Measurements from ENCODE around the gene SLC2A9.
"Not testable (repeated sequence)": the region's sequence is repeated elsewhere in the genome, so short reads cannot be mapped to it uniquely, and the experiment has no call there.

SLC2A9 gene

GRCh38 chr4:9904976-9905587, 116.2 kb downstream of the SLC2A9 start:
- no peaks in the 10 kb centered on the region for H4K20me1 ChIP-seq (ENCODE audit: insufficient read depth, low read length)
- no peaks in the 10 kb centered on the region for H3K4me1 ChIP-seq (ENCODE audit: low read length)
- no peak overlapping the region for H3K9ac ChIP-seq (ENCODE audit: low read length)
- no peak overlapping the region for H3K27ac ChIP-seq (ENCODE audit: low read length)
- DNase-seq: no peak
- no peaks in the 10 kb centered on the region for H3K27me3 ChIP-seq (replicated peaks; ENCODE audit: insufficient read depth, low read length)
- no peaks in the 10 kb centered on the region for H3K79me2 ChIP-seq (ENCODE audit: low read length)
- no peak overlapping the region for H3K4me2 ChIP-seq (ENCODE audit: low read depth, low read length)
- H3K36me3 ChIP-seq (replicated peaks; ENCODE audit: insufficient read depth, low read length): no peaks in the 10 kb centered on the region
- H3K9me2 ChIP-seq (replicated peaks; ENCODE audit: insufficient read depth, low read length): no peaks in the 10 kb centered on the region
- H3K9me3 ChIP-seq (replicated peaks; ENCODE audit: insufficient read depth, low read length): no peaks in the 10 kb centered on the region
- TF ChIP-seq EZH2 (optimal IDR thresholded peaks at IDR 0.05; ENCODE audit: low read depth, low read length): no peak
- TF ChIP-seq EZH2phosphoT487 (IDR thresholded peaks at IDR 0.05; ENCODE audit: low read length): no peak
- TF ChIP-seq CTCF (IDR thresholded peaks at IDR 0.05; ENCODE audit: low read length): no peak
- H3F3A ChIP-seq (ENCODE audit: insufficient read depth, low read length): no peaks in the 10 kb centered on the region
- H3K4me3 ChIP-seq (ENCODE audit: low read length): no peak overlapping the region
- H2AFZ ChIP-seq (ENCODE audit: low read length): no peak overlapping the region

DNA sequence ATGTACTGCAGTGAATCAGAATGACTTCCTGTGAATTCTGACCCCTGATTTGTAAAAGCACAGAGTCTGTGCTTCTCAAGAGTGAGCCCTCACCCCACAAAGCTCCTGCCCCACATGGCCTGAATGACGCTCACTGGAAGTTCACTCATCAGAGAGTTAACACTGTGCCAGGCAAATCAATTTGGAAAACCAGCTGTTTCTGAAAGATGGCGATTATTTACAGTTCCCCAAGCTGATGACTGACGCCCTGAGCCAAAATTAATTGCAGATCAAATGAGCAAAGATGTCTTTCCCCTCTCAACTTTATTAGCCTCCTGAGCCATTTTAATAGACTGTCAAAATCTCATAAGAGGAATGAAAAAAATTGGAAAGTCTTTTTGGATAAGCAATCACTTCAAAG, 118.0 kb downstream of the SLC2A9 start:
- TF ChIP-seq CTCF (IDR thresholded peaks at IDR 0.05; ENCODE audit: low read length): no peak
- TF ChIP-seq EZH2 (optimal IDR thresholded peaks at IDR 0.05; ENCODE audit: low read depth, low read length): no peak
- TF ChIP-seq EZH2phosphoT487 (IDR thresholded peaks at IDR 0.05; ENCODE audit: low read length): no peak
- H3K4me3 ChIP-seq (ENCODE audit: low read length): no peak overlapping the region
- no peak overlapping the region for H3K9ac ChIP-seq (ENCODE audit: low read length)
- H3K4me2 ChIP-seq (ENCODE audit: low read depth, low read length): no peak overlapping the region
- no peaks in the 10 kb centered on the region for H3K9me3 ChIP-seq (replicated peaks; ENCODE audit: insufficient read depth, low read length)
- no peaks in the 10 kb centered on the region for H3K27me3 ChIP-seq (replicated peaks; ENCODE audit: insufficient read depth, low read length)
- no peaks in the 10 kb centered on the region for H3K36me3 ChIP-seq (replicated peaks; ENCODE audit: insufficient read depth, low read length)
- H3F3A ChIP-seq (ENCODE audit: insufficient read depth, low read length): no peaks in the 10 kb centered on the region
- no peaks in the 10 kb centered on the region for H4K20me1 ChIP-seq (ENCODE audit: insufficient read depth, low read length)
- H3K27ac ChIP-seq (ENCODE audit: low read length): no peak overlapping the region
- no peaks in the 10 kb centered on the region for H3K9me2 ChIP-seq (replicated peaks; ENCODE audit: insufficient read depth, low read length)
- no peak for DNase-seq
- no peaks in the 10 kb centered on the region for H3K79me2 ChIP-seq (ENCODE audit: low read length)
- H2AFZ ChIP-seq (ENCODE audit: low read length): no peak overlapping the region
- H3K4me1 ChIP-seq (ENCODE audit: low read length): no peaks in the 10 kb centered on the region

- H3K4me3 ChIP-seq (ENCODE audit: low read length): no peak overlapping the region
- H3K9ac ChIP-seq (ENCODE audit: low read length): no peak overlapping the region
- no peaks in the 10 kb centered on the region for H3K9me2 ChIP-seq (replicated peaks; ENCODE audit: insufficient read depth, low read length)
- no peaks in the 10 kb centered on the region for H3K4me1 ChIP-seq (ENCODE audit: low read length)
- H2AFZ ChIP-seq (ENCODE audit: low read length): no peak overlapping the region
- no peaks in the 10 kb centered on the region for H3K36me3 ChIP-seq (replicated peaks; ENCODE audit: insufficient read depth, low read length)
- no peak overlapping the region for H3K27ac ChIP-seq (ENCODE audit: low read length)
- TF ChIP-seq EZH2phosphoT487 (IDR thresholded peaks at IDR 0.05; ENCODE audit: low read length) (no peak), CTCF (IDR thresholded peaks at IDR 0.05; ENCODE audit: low read length) (no peak), EZH2 (optimal IDR thresholded peaks at IDR 0.05; ENCODE audit: low read depth, low read length) (no peak)
- H3K4me2 ChIP-seq (ENCODE audit: low read depth, low read length): no peak overlapping the region
- no peaks in the 10 kb centered on the region for H3K79me2 ChIP-seq (ENCODE audit: low read length)
- H4K20me1 ChIP-seq (ENCODE audit: insufficient read depth, low read length): no peaks in the 10 kb centered on the region
- DNase-seq: no peak
- H3K9me3 ChIP-seq (replicated peaks; ENCODE audit: insufficient read depth, low read length): no peaks in the 10 kb centered on the region
- H3F3A ChIP-seq (ENCODE audit: insufficient read depth, low read length): no peaks in the 10 kb centered on the region
- H3K27me3 ChIP-seq (replicated peaks; ENCODE audit: insufficient read depth, low read length): no peaks in the 10 kb centered on the region
Observed at GRCh38 chr4:9901257-9901656, 120.0 kb downstream of the SLC2A9 start.

GRCh38 chr4:9900633-9901032, 120.7 kb downstream of the SLC2A9 start:
- not testable (repeated sequence) for H3K27me3 ChIP-seq (replicated peaks; ENCODE audit: insufficient read depth, low read length); H3K36me3 ChIP-seq (replicated peaks; ENCODE audit: insufficient read depth, low read length); H3K27ac ChIP-seq (ENCODE audit: low read length); H3F3A ChIP-seq (ENCODE audit: insufficient read depth, low read length); H3K9me2 ChIP-seq (replicated peaks; ENCODE audit: insufficient read depth, low read length); H3K4me1 ChIP-seq (ENCODE audit: low read length); H3K4me3 ChIP-seq (ENCODE audit: low read length); H3K79me2 ChIP-seq (ENCODE audit: low read length); H4K20me1 ChIP-seq (ENCODE audit: insufficient read depth, low read length); DNase-seq; H3K9ac ChIP-seq (ENCODE audit: low read length); H3K4me2 ChIP-seq (ENCODE audit: low read depth, low read length); H2AFZ ChIP-seq (ENCODE audit: low read length); H3K9me3 ChIP-seq (replicated peaks; ENCODE audit: insufficient read depth, low read length)
